SK-N-SH (cell line): Measurements from ENCODE around the gene FBXO40.

Experiments
- CHD2 ChIP-seq: fragments of 150-350 bp; IDR thresholded peaks from 2 replicates; pipeline ENCODE4 v1.6.1; 2018; ENCODE audit warnings: low read length; ENCODE audit not compliant: partially characterized antibody
- CTCF ChIP-seq: fragments of 200-600 bp; sonication (generic); IDR thresholded peaks from 2 replicates; pipeline ENCODE4 v1.6.1; 2017; ENCODE audit warnings: antibody characterized with exemption, mild to moderate bottlenecking, moderate library complexity
- EP300 ChIP-seq, 2 experiments: IDR thresholded peaks; 2 replicates each; pipeline versions ENCODE4 v1.4.0 to v1.6.1; 2012; ENCODE audit warnings: borderline replicate concordance in 1 of 2, low read depth in 1 of 2, low read length in 1 of 2
- EZH2phosphoT487 ChIP-seq: fragments of 200-600 bp; sonication (generic); IDR thresholded peaks from 2 replicates; pipeline ENCODE4 v1.6.1; 2017; ENCODE audit warnings: low read depth, mixed run types, mild to moderate bottlenecking, antibody characterized with exemption, moderate library complexity, borderline replicate concordance
- MAX ChIP-seq: IDR thresholded peaks from 2 replicates; pipeline ENCODE4 v1.4.0; 2012; ENCODE audit warnings: low read depth
- POLR2AphosphoS5 ChIP-seq: IDR thresholded peaks from 2 replicates; pipeline ENCODE4 v1.6.1; 2012; ENCODE audit warnings: low read depth, low read length
- YY1 ChIP-seq: IDR thresholded peaks from 2 replicates; pipeline ENCODE4 v1.4.0; 2012; ENCODE audit warnings: low read depth, mild to moderate bottlenecking
- TF ChIP-seq, protein P1 (sequence below): IDR thresholded peaks from 2 replicates; pipeline ENCODE4 v1.6.1; 2012; ENCODE audit warnings: mild to moderate bottlenecking, low read depth, low read length, moderate library complexity

DNA sequence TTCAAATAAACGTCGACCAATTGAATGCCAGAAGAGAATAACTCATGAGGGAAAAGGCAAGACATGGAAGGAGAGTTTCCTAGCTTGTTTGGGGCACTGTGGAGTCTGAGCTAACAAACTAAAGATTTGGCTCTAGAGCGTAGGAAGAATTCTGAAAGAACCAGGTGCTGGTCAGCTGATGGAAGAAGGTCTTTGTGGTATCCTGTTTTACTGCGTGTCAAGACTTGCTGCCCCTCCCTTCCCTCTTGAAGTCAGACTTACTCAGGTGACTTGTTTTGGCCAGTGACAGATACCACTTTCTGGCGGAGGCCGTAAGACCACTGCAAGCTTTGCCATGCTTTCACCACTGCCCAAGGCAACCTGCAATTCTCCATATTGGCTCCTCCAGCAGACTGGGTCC is 68.2 kb downstream of the FBXO40 start:
- TF ChIP-seq CHD2 (no peak), CTCF (no peak), MAX (no peak), EP300 (IDR thresholded peaks at IDR 0.05; ENCODE audit: borderline replicate concordance in 1 of 2, low read depth in 1 of 2, low read length in 1 of 2) (no peak), POLR2AphosphoS5 (no peak), YY1 (no peak), EZH2phosphoT487 (no peak)
- TF ChIP-seq, protein P1, sequence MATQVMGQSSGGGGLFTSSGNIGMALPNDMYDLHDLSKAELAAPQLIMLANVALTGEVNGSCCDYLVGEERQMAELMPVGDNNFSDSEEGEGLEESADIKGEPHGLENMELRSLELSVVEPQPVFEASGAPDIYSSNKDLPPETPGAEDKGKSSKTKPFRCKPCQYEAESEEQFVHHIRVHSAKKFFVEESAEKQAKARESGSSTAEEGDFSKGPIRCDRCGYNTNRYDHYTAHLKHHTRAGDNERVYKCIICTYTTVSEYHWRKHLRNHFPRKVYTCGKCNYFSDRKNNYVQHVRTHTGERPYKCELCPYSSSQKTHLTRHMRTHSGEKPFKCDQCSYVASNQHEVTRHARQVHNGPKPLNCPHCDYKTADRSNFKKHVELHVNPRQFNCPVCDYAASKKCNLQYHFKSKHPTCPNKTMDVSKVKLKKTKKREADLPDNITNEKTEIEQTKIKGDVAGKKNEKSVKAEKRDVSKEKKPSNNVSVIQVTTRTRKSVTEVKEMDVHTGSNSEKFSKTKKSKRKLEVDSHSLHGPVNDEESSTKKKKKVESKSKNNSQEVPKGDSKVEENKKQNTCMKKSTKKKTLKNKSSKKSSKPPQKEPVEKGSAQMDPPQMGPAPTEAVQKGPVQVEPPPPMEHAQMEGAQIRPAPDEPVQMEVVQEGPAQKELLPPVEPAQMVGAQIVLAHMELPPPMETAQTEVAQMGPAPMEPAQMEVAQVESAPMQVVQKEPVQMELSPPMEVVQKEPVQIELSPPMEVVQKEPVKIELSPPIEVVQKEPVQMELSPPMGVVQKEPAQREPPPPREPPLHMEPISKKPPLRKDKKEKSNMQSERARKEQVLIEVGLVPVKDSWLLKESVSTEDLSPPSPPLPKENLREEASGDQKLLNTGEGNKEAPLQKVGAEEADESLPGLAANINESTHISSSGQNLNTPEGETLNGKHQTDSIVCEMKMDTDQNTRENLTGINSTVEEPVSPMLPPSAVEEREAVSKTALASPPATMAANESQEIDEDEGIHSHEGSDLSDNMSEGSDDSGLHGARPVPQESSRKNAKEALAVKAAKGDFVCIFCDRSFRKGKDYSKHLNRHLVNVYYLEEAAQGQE = no peak
